ENCODE data around the gene FAM47E. TPM values are rescaled to one million over a fixed set of nuclear protein-coding genes. Genes with fewer than 3 reads are reported as not detected.

FAM47E gene
- total and polyA plus RNA-seq, 2 of the 8 experiments (the other 6 are each of a cell fraction or from before 2014, with no cell fraction given), result 1.3 to 1.4 TPM

- ChIA-PET POLR2A (ENCODE audit: partially characterized antibody) (interaction anchor here (0.6 to 1.9 kb wide), 8 partner anchors 14 to 165 kb away, joined by 3 to 5 read pairs (median 3); partner anchors contain the start of gene FAM47E), CTCF (ENCODE audit: partially characterized antibody) (interaction anchor here (0.6 to 3.3 kb wide), 4 partner anchors 14 to 164 kb away, joined by 4 to 15 read pairs (median 5); partner anchors contain the start of gene STBD1)
- peak within 1 kb of the TSS; percentile 71 for H4K5ac ChIP-seq (ENCODE audit: insufficient read length, low read depth, low read length)
- WGBS, 2 experiments (ENCODE audit: extremely low coverage in 1 of 2, insufficient coverage in 1 of 2, insufficient read length in 1 of 2, insufficient replicate concordance in 2 of 2, low coverage in 1 of 2, low lambda C conversion rate in 2 of 2, missing lambda C conversion rate in 1 of 2), result 1% methylated on average over 44 of the region's 94 CpGs; no CpG with 5 or more reads in 1 of the 2 experiments
- H4K91ac ChIP-seq (replicated peaks; ENCODE audit: insufficient read length, low read length), result no peak within 1 kb of the TSS
- H3K79me1 ChIP-seq (ENCODE audit: low read depth, low read length), result no peaks in the 10 kb centered on the region; the same call in 1 of the 2 replicates
- H2BK120ac ChIP-seq (replicated peaks; ENCODE audit: low read depth, low read length), result no peak within 1 kb of the TSS
- H3K27me3 ChIP-seq (replicated peaks in 1 of 4; ENCODE audit: control insufficient read depth in 3 of 4, extremely low read depth in 1 of 4, insufficient read depth in 3 of 4, low read length in 3 of 4), result peaks cover 0 to 2% (median 0%) of the 10 kb centered on the region in 4 experiments; a peak in 1 of 7 replicates
- peak within 1 kb of the TSS; percentile 80 to 96 for H3K4me2 ChIP-seq (ENCODE audit: insufficient read depth in 1 of 2, low read depth in 2 of 2, low read length in 2 of 2)
- peaks cover 0 to 18% of the 10 kb centered on the region in 2 experiments; a peak in 2 of 4 replicates for H3K79me2 ChIP-seq (ENCODE audit: control insufficient read depth in 1 of 2, insufficient read depth in 2 of 2, low read length in 2 of 2)
- H3K14ac ChIP-seq (ENCODE audit: insufficient read length), result no peak within 1 kb of the TSS
- peaks cover 4 to 22% (median 9%) of the 10 kb centered on the region in 4 experiments for H3K4me1 ChIP-seq (replicated peaks in 1 of 4; ENCODE audit: control insufficient read depth in 3 of 4, insufficient read depth in 4 of 4, low read length in 3 of 4)
- FAIRE-seq, result no peak
- H3K4me3 ChIP-seq (ENCODE audit: extremely low read depth in 1 of 4, insufficient read depth in 2 of 4, low read depth in 3 of 4, low read length in 4 of 4), result peak within 1 kb of the TSS; percentile 52 to 86 (median 68)
- no peak within 1 kb of the TSS for H2BK20ac ChIP-seq (ENCODE audit: low read length)
- H3K23ac ChIP-seq (ENCODE audit: insufficient read length), result no peak within 1 kb of the TSS
- peaks cover 11% of the 10 kb centered on the region for H3K23me2 ChIP-seq (ENCODE audit: low read depth, low read length)
- DNase-seq (ENCODE audit: low read depth in 1 of 2, low spot score in 2 of 2), result peak in 1 of 2 experiments; percentile 91
- peak within 1 kb of the TSS; percentile 23 for H3K56ac ChIP-seq (replicated peaks; ENCODE audit: insufficient read length, low read depth, low read length)
- peak within 1 kb of the TSS; percentile 63 to 84 (median 76) for H3K9ac ChIP-seq (replicated peaks in 1 of 4; ENCODE audit: extremely low read depth in 1 of 4, low read depth in 3 of 4, low read length in 3 of 4)
- H3K4ac ChIP-seq (replicated peaks; ENCODE audit: insufficient read length, low read depth, low read length), result no peak within 1 kb of the TSS
- H3K9me3 ChIP-seq (ENCODE audit: insufficient read depth in 2 of 2, low read depth in 1 of 2, low read length in 1 of 2), result no peaks in the 10 kb centered on the region
- H3K36me3 ChIP-seq (ENCODE audit: control insufficient read depth in 2 of 4, insufficient read depth in 4 of 4, low read length in 3 of 4), result no peaks in the 10 kb centered on the region
- 0 out of 2 replicates have a peak within 1 kb of the TSS, but pooled peaks have one; percentile 5 for H2BK15ac ChIP-seq (ENCODE audit: low read length)
- H3K18ac ChIP-seq (ENCODE audit: extremely low read depth, low read length), result peak within 1 kb of the TSS; percentile 95
- no peak within 1 kb of the TSS for H2BK12ac ChIP-seq (ENCODE audit: low read depth, low read length)
- peaks cover 0 to 4% of the 10 kb centered on the region in 2 experiments for H4K20me1 ChIP-seq (replicated peaks in 1 of 2; ENCODE audit: control insufficient read depth in 1 of 2, insufficient read depth in 2 of 2, low read length in 2 of 2)
- H4K8ac ChIP-seq (ENCODE audit: extremely low read depth, insufficient read depth, low read length), result peak within 1 kb of the TSS; percentile 86; the same call in 1 of the 2 replicates
- H2AFZ ChIP-seq (ENCODE audit: low read length), result peak within 1 kb of the TSS; percentile 94
- H2AK5ac ChIP-seq (ENCODE audit: low read depth, low read length), result no peak within 1 kb of the TSS
- peak within 1 kb of the TSS; percentile 4; the same call in 1 of the 2 replicates for H2BK5ac ChIP-seq (ENCODE audit: low read depth, low read length)
- peak within 1 kb of the TSS; percentile 54 for H3K27ac ChIP-seq (ENCODE audit: low read depth, low read length)
- peak; percentile 89 for TF ChIP-seq PHF8 (conservative IDR thresholded peaks at IDR 0.05; ENCODE audit: low read depth, low read length)
- peak; percentile 96 for TF ChIP-seq ASH2L (IDR thresholded peaks at IDR 0.05; ENCODE audit: low read length)
- no peak for TF ChIP-seq SIX5 (IDR thresholded peaks at IDR 0.05; ENCODE audit: low read depth, low read length)
- peak; percentile 97 for TF ChIP-seq RBBP5 (IDR thresholded peaks at IDR 0.05; ENCODE audit: borderline replicate concordance, low read depth, low read length)
- 0 out of 2 replicates have a peak, but pooled peaks have one; percentile 4 for TF ChIP-seq NRF1 (IDR thresholded peaks at IDR 0.05; ENCODE audit: low read depth, low read length)
- TF ChIP-seq, protein P1, sequence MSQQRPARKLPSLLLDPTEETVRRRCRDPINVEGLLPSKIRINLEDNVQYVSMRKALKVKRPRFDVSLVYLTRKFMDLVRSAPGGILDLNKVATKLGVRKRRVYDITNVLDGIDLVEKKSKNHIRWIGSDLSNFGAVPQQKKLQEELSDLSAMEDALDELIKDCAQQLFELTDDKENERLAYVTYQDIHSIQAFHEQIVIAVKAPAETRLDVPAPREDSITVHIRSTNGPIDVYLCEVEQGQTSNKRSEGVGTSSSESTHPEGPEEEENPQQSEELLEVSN (IDR thresholded peaks at IDR 0.05), result peak; percentile 32; the same call in 1 of the 2 replicates
- no peak for TF ChIP-seq HDAC6 (IDR thresholded peaks at IDR 0.05; ENCODE audit: low read depth, low read length)
- peak; percentile 72 for TF ChIP-seq KDM4A (IDR thresholded peaks at IDR 0.05; ENCODE audit: low read depth, low read length, severe bottlenecking)
- TF ChIP-seq EGR1 (IDR thresholded peaks at IDR 0.05; ENCODE audit: borderline replicate concordance, low read depth, low read length), result peak; percentile 75
- no peak; the same call in 1 of the 2 replicates for TF ChIP-seq BACH1 (IDR thresholded peaks at IDR 0.05; ENCODE audit: low read length)
These were observed 37.9 kb upstream of the FAM47E start, which contains the start of gene SCARB2 for GRCh38 chr4:76213415-76214176. Gene SCARB2 (minus strand): TSS chr4:76213824. CDS start chr4:76213543, 281 bp downstream.

All from H1 (cell line).